Ectodermal cell (in vitro differentiated cells): ENCODE data around the gene PNPLA5.

Source experiments
- H3K27ac ChIP-seq: 2 replicates; pipeline ENCODE4 v1.7.0; 2013; ENCODE audit warnings: mild to moderate bottlenecking, low read depth, low read length; ENCODE audit not compliant: insufficient read depth, poor library complexity, severe bottlenecking
- H3K27me3 ChIP-seq: 2 replicates; pipeline ENCODE4 v1.7.0; 2013; ENCODE audit warnings: mild to moderate bottlenecking, low read length; ENCODE audit not compliant: insufficient read depth, control insufficient read depth, poor library complexity, severe bottlenecking
- H3K36me3 ChIP-seq: one replicate; pipeline ENCODE4 v1.7.0; 2013; ENCODE audit warnings: low read length; ENCODE audit not compliant: control insufficient read depth, insufficient read depth
- H3K4me1 ChIP-seq: one replicate; pipeline ENCODE4 v1.7.0; 2013; ENCODE audit warnings: low read length; ENCODE audit not compliant: control insufficient read depth, insufficient read depth
- H3K4me3 ChIP-seq: 2 replicates; pipeline ENCODE4 v1.7.0; 2013; ENCODE audit warnings: low read depth, low read length, control low read depth; ENCODE audit not compliant: insufficient read depth
- H3K9me3 ChIP-seq: 2 replicates; pipeline ENCODE4 v1.7.0; 2013; ENCODE audit warnings: mild to moderate bottlenecking, low read length, moderate library complexity; ENCODE audit not compliant: control insufficient read depth
- WGBS, 2 experiments: methylation state at CpG; one replicate each; pipeline ENCODE4 v1.1.7; 2013; ENCODE audit warnings: missing lambda C conversion rate in 2 of 2; 5-methylcytosine and 5-hydroxymethylcytosine counted together

Gene PNPLA5

GRCh38 chr22:43889201-43889859, 2.5 kb downstream of the PNPLA5 start:
- H3K9me3 ChIP-seq = no peaks in the 10 kb centered on the region
- H3K27ac ChIP-seq = no peak overlapping the region
- no peak overlapping the region for H3K4me3 ChIP-seq
- no peaks in the 10 kb centered on the region for H3K36me3 ChIP-seq
- WGBS, 2 experiments = 89 to 90% methylated on average over 16 of the region's 16 CpGs
- no peaks in the 10 kb centered on the region for H3K4me1 ChIP-seq
- peaks cover 47% of the 10 kb centered on the region for H3K27me3 ChIP-seq

- H3K27ac ChIP-seq = no peak overlapping the region
- H3K9me3 ChIP-seq = no peaks in the 10 kb centered on the region
- H3K4me3 ChIP-seq = no peak overlapping the region
- no peaks in the 10 kb centered on the region for H3K36me3 ChIP-seq
- H3K4me1 ChIP-seq = no peaks in the 10 kb centered on the region
- 66 to 69% methylated on average over 4 of the region's 4 CpGs for WGBS, 2 experiments
- peaks cover 44% of the 10 kb centered on the region for H3K27me3 ChIP-seq
These were observed 3.1 kb downstream of the PNPLA5 start for GRCh38 chr22:43888740-43889139.

- Histone ChIP-seq H3K4me1 (no peaks in the 10 kb centered on the region), H3K27me3 (peaks cover 30% of the 10 kb centered on the region), H3K36me3 (no peaks in the 10 kb centered on the region), H3K9me3 (no peaks in the 10 kb centered on the region), H3K27ac (no peak overlapping the region), H3K4me3 (no peak overlapping the region)
- WGBS, 2 experiments = 87 to 88% methylated on average over 4 of the region's 4 CpGs
These were observed 4.4 kb downstream of the PNPLA5 start for GRCh38 chr22:43887391-43887790.

GRCh38 chr22:43886231-43886630, 5.6 kb downstream of the PNPLA5 start:
- Histone ChIP-seq H3K4me1 (no peaks in the 10 kb centered on the region), H3K36me3 (no peaks in the 10 kb centered on the region), H3K27ac (no peak overlapping the region), H3K4me3 (no peak overlapping the region), H3K27me3 (peaks cover 19% of the 10 kb centered on the region), H3K9me3 (no peaks in the 10 kb centered on the region)
- 78 to 80% methylated on average over 8 of the region's 8 CpGs for WGBS, 2 experiments

GRCh38 chr22:43885786-43886185, 6.0 kb downstream of the PNPLA5 start:
- H3K4me1 ChIP-seq = no peaks in the 10 kb centered on the region
- peaks cover 14% of the 10 kb centered on the region for H3K27me3 ChIP-seq
- no peak overlapping the region for H3K4me3 ChIP-seq
- no peaks in the 10 kb centered on the region for H3K9me3 ChIP-seq
- H3K27ac ChIP-seq = no peak overlapping the region
- 91 to 96% methylated on average over 6 of the region's 6 CpGs for WGBS, 2 experiments
- no peaks in the 10 kb centered on the region for H3K36me3 ChIP-seq

- Histone ChIP-seq H3K4me1 (no peaks in the 10 kb centered on the region), H3K9me3 (no peaks in the 10 kb centered on the region), H3K27me3 (peaks cover 9% of the 10 kb centered on the region), H3K36me3 (no peaks in the 10 kb centered on the region), H3K4me3 (no peak overlapping the region), H3K27ac (no peak overlapping the region)
- WGBS, 2 experiments = 72 to 73% methylated on average over 7 of the region's 7 CpGs
These were observed 6.5 kb downstream of the PNPLA5 start for GRCh38 chr22:43885319-43885671.

- no peak overlapping the region for H3K27ac ChIP-seq
- H3K4me1 ChIP-seq = no peaks in the 10 kb centered on the region
- H3K36me3 ChIP-seq = no peaks in the 10 kb centered on the region
- WGBS, 2 experiments = 42 to 44% methylated on average over 18 of the region's 18 CpGs
- H3K4me3 ChIP-seq = no peak overlapping the region
- H3K9me3 ChIP-seq = no peaks in the 10 kb centered on the region
- peaks cover 4% of the 10 kb centered on the region for H3K27me3 ChIP-seq
These were observed 7.1 kb downstream of the PNPLA5 start for GRCh38 chr22:43884600-43885318.

GRCh38 chr22:43883719-43884415, 7.9 kb downstream of the PNPLA5 start:
- Histone ChIP-seq H3K27me3 (no peaks in the 10 kb centered on the region), H3K9me3 (no peaks in the 10 kb centered on the region), H3K27ac (no peak overlapping the region), H3K36me3 (no peaks in the 10 kb centered on the region), H3K4me1 (no peaks in the 10 kb centered on the region), H3K4me3 (no peak overlapping the region)
- WGBS, 2 experiments = 93 to 95% methylated on average over 17 of the region's 17 CpGs

GRCh38 chr22:43883012-43883661, 8.7 kb downstream of the PNPLA5 start:
- H3K9me3 ChIP-seq = no peaks in the 10 kb centered on the region
- H3K27me3 ChIP-seq = no peaks in the 10 kb centered on the region
- no peak overlapping the region for H3K27ac ChIP-seq
- H3K36me3 ChIP-seq = no peaks in the 10 kb centered on the region
- no peaks in the 10 kb centered on the region for H3K4me1 ChIP-seq
- H3K4me3 ChIP-seq = no peak overlapping the region
- WGBS, 2 experiments = 51 to 53% methylated on average over 14 of the region's 14 CpGs
